ENCODE data around the gene ITSN2.

DNA sequence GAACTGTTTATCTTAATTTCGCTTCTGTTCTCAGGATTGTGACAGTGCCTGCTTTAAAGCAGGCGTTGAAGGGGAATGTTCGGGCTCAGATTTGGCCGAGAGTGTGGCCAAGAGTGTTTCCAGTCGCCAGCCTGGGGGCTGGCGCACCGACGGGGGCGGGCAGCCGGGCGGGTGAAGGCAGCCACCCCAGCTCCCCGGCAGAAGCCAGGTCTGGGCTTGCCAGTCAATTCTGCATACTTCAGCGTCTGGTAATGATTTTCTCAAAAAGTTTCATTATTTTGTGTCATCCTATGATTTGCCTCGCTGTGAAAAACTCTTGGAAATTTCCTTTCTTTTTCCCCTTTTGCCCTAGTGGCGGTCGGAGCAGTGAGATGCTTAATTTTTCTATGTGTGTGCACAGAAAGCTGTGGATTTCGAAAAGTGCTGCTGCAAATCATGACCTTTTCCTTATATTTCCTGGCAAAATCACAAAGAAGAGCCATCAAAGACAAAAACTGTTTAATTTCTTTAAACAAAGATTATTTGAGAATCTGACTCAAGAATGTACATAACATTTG is 184.6 kb downstream of the ITSN2 start:
- TF ChIP-seq POLR2A (IDR thresholded peaks at IDR 0.05): no peak
- TF ChIP-seq, protein P1, sequence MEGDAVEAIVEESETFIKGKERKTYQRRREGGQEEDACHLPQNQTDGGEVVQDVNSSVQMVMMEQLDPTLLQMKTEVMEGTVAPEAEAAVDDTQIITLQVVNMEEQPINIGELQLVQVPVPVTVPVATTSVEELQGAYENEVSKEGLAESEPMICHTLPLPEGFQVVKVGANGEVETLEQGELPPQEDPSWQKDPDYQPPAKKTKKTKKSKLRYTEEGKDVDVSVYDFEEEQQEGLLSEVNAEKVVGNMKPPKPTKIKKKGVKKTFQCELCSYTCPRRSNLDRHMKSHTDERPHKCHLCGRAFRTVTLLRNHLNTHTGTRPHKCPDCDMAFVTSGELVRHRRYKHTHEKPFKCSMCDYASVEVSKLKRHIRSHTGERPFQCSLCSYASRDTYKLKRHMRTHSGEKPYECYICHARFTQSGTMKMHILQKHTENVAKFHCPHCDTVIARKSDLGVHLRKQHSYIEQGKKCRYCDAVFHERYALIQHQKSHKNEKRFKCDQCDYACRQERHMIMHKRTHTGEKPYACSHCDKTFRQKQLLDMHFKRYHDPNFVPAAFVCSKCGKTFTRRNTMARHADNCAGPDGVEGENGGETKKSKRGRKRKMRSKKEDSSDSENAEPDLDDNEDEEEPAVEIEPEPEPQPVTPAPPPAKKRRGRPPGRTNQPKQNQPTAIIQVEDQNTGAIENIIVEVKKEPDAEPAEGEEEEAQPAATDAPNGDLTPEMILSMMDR (IDR thresholded peaks at IDR 0.05): no peak

Data from body of pancreas (tissue), 4 donors.